CD14-positive monocyte (primary cell): ENCODE data around the gene RHOT2. TPM values are rescaled to one million over a fixed set of nuclear protein-coding genes. Genes with fewer than 3 reads are reported as not detected.

ENCODE experiments used
- DNase-seq, 3 donors: peaks; one replicate each; pipeline ENCODE4 v3.0.0-alpha.2; 2011 to 2022
- H2AFZ ChIP-seq: 2 replicates; pipeline ENCODE4 v1.6.0; 2012; ENCODE audit warnings: mild to moderate bottlenecking, low read depth, low read length, inconsistent platforms; ENCODE audit not compliant: insufficient read depth, poor library complexity, severe bottlenecking
- H3K27ac ChIP-seq, 2 donors: 1 replicate in 1 of 2; 2 replicates in 1 of 2; pipeline ENCODE4 v1.5.1; 2012 to 2013; ENCODE audit warnings: low read length in 2 of 2, control low read depth in 1 of 2, inconsistent platforms in 1 of 2, low read depth in 1 of 2, mild to moderate bottlenecking in 1 of 2
- H3K27me3 ChIP-seq, 2 donors: one replicate each; pipeline versions ENCODE4 v1.6.0 to v1.6.1; 2011 to 2013; ENCODE audit warnings: low read length in 2 of 2; ENCODE audit not compliant: control insufficient read depth in 2 of 2, insufficient read depth in 2 of 2
- H3K36me3 ChIP-seq, 2 donors: replicated peaks in 1 of 2; 1 replicate in 1 of 2; 2 replicates in 1 of 2; pipeline versions ENCODE4 v1.5.1 to v1.6.1; 2012 to 2013; ENCODE audit warnings: low read length in 2 of 2, control low read depth in 1 of 2, inconsistent platforms in 1 of 2, mild to moderate bottlenecking in 1 of 2; ENCODE audit not compliant: insufficient read depth in 2 of 2, control insufficient read depth in 1 of 2
- H3K4me1 ChIP-seq, 2 donors: 1 replicate in 1 of 2; 2 replicates in 1 of 2; pipeline versions ENCODE4 v1.5.1 to v1.6.1; 2012 to 2013; ENCODE audit warnings: low read length in 2 of 2, control low read depth in 1 of 2, inconsistent platforms in 1 of 2, mild to moderate bottlenecking in 1 of 2, moderate library complexity in 1 of 2; ENCODE audit not compliant: insufficient read depth in 2 of 2, control insufficient read depth in 1 of 2
- H3K4me2 ChIP-seq: replicated peaks from 2 replicates; pipeline ENCODE3; 2012; ENCODE audit warnings: low read length, moderate library complexity, mild to moderate bottlenecking; ENCODE audit not compliant: poor library complexity, severe bottlenecking; ENCODE audit errors: extremely low read depth
- H3K4me3 ChIP-seq, 3 experiments: fragments of 200-600 bp in 1 of 3; sonication (generic) in 1 of 3; replicated peaks in 1 of 3; 1 replicate in 2 of 3; 2 replicates in 1 of 3; pipeline ENCODE4 v1.5.1; 2011 to 2013; ENCODE audit warnings: low read length in 3 of 3, mild to moderate bottlenecking in 3 of 3, control low read depth in 2 of 3, low read depth in 2 of 3, inconsistent platforms in 1 of 3, moderate library complexity in 1 of 3
- H3K79me2 ChIP-seq: 2 replicates; pipeline ENCODE4 v1.6.0; 2012; ENCODE audit warnings: mild to moderate bottlenecking, control low read depth, inconsistent platforms, low read length, moderate library complexity; ENCODE audit not compliant: insufficient read depth
- H3K9ac ChIP-seq: 2 replicates; pipeline ENCODE4 v1.6.0; 2017; ENCODE audit warnings: low read length, mild to moderate bottlenecking; ENCODE audit not compliant: insufficient read depth, poor library complexity, severe bottlenecking
- H3K9me3 ChIP-seq, 2 donors: replicated peaks in 1 of 2; 1 replicate in 1 of 2; 2 replicates in 1 of 2; pipeline versions ENCODE4 v1.5.1 to v1.6.1; 2012 to 2013; ENCODE audit warnings: low read length in 2 of 2, control low read depth in 1 of 2; ENCODE audit not compliant: control insufficient read depth in 1 of 2, insufficient read depth in 1 of 2
- H4K20me1 ChIP-seq: 2 replicates; pipeline ENCODE4 v1.6.0; 2012; ENCODE audit warnings: mild to moderate bottlenecking, low read length, control low read depth, moderate library complexity; ENCODE audit not compliant: insufficient read depth
- H3K27ac Mint-ChIP-seq, 7 donors: one replicate each; pipeline ENCODE4 v1.8.0; 2020; ENCODE audit warnings: mild to moderate bottlenecking in 7 of 7, mixed read lengths in 7 of 7, moderate library complexity in 6 of 7, inconsistent platforms in 2 of 7
- H3K27me3 Mint-ChIP-seq, 3 donors: one replicate each; pipeline ENCODE4 v1.8.0; 2021 to 2022; ENCODE audit warnings: low read depth in 3 of 3, mild to moderate bottlenecking in 3 of 3, mixed read lengths in 3 of 3, moderate library complexity in 3 of 3, inconsistent platforms in 1 of 3
- H3K36me3 Mint-ChIP-seq, 2 donors: one replicate each; pipeline ENCODE4 v1.8.0; 2020; ENCODE audit warnings: mixed read lengths in 2 of 2, inconsistent platforms in 1 of 2, mild to moderate bottlenecking in 1 of 2
- H3K4me1 Mint-ChIP-seq: one replicate; pipeline ENCODE4 v1.8.0; 2020; ENCODE audit warnings: mild to moderate bottlenecking, mixed read lengths
- H3K4me3 Mint-ChIP-seq, 2 donors: one replicate each; pipeline ENCODE4 v1.8.0; 2020; ENCODE audit warnings: mild to moderate bottlenecking in 2 of 2, mixed read lengths in 2 of 2, moderate library complexity in 1 of 2
- H3K9me3 Mint-ChIP-seq, 7 donors: one replicate each; pipeline ENCODE4 v1.8.0; 2020 to 2022; ENCODE audit warnings: mixed read lengths in 7 of 7, mild to moderate bottlenecking in 6 of 7, moderate library complexity in 6 of 7, inconsistent platforms in 2 of 7
- WGBS: methylation state at CpG from one replicate; pipeline ENCODE4 v1.1.5; 2013; ENCODE audit warnings: missing lambda C conversion rate; ENCODE audit not compliant: insufficient coverage; 5-methylcytosine and 5-hydroxymethylcytosine counted together
- intact Hi-C, 2 donors: fragments of 100-400 bp; cut with micrococcal nuclease; formaldehyde crosslinking; loops; one replicate each; pipeline versions ENCODE4 v1.15.0 to v1.15.1; 2023
- polyA plus RNA-seq, 3 donors: library from polyadenylated mRNA; depleted of rRNA in 1 of 3; unstranded in 2 of 3; stranded (reverse) in 1 of 3; fragments of 300-500 nt in 2 of 3; fragments of >200 nt in 1 of 3; fragmentation: Illumina TruSeq in 2 of 3; gene quantifications; 1 replicate in 2 of 3; 2 replicates in 1 of 3; pipeline ENCODE4 v1.2.3, GENCODE V29; 2012 to 2021
- TF ChIP-seq, protein P1 (sequence below): fragments of 200-600 bp; IDR thresholded peaks from one replicate; pipeline ENCODE4 v1.8.0; 2022; ENCODE audit warnings: antibody characterized with exemption, mild to moderate bottlenecking

The RHOT2 gene
- polyA plus RNA-seq, 3 donors: 25.4 to 276 (median 26.3) TPM

DNA sequence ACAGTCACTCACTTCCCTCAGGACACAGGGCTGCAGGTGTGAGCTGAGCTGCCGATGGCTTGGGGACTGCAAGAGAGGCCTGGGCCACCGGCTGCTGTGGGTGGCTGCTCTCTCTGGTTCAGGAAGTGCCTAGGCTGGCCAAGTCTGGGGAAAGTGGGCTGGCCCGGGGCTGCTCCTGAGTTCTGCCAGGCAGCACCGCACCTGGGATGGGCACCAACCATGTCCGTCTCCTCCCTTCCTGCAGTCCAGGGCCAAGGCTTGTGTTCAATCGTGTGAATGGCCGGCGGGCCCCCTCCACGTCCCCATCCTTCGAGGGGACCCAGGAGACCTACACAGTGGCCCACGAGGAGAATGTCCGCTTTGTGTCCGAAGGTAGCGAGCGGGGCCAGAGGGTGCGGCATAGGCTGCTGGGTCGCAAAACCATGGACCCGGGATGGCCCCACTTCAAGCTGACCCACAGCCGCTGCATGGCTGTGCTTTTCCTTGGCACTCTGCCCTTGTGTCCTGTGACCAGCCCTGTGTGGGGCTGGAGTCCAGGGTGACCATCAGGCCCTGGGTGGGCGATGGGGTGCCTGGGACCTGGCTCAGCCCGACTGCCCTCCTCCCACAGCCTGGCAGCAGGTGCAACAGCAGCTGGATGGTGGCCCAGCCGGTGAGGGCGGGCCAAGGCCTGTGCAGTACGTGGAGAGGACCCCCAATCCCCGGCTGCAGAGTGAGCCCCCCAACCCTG is 20.6 kb upstream of the RHOT2 start:
- H3K4me2 ChIP-seq: peak overlapping the region; percentile 85
- Mint-ChIP-seq H3K27ac (no peak overlapping the region), H3K4me3 (no peak overlapping the region), H3K4me1 (peaks cover 47% of the 10 kb centered on the region), H3K27me3 (peaks cover 0 to 3% (median 0%) of the 10 kb centered on the region in 3 donors), H3K36me3 (peaks cover 5 to 15% of the 10 kb centered on the region in 2 donors), H3K9me3 (peaks cover 0 to 2% (median 0%) of the 10 kb centered on the region in 7 donors)
- peaks cover 33 to 55% of the 10 kb centered on the region in 2 donors for H3K4me1 ChIP-seq
- WGBS: 93% methylated on average over 20 of the region's 25 CpGs
- H3K9ac ChIP-seq: no peak overlapping the region
- peaks cover 24% of the 10 kb centered on the region for H3K79me2 ChIP-seq
- no peak overlapping the region for H3K27ac ChIP-seq
- peaks cover 49% of the 10 kb centered on the region for H4K20me1 ChIP-seq
- no peak overlapping the region for H3K4me3 ChIP-seq
- no peak overlapping the region for H2AFZ ChIP-seq
- no peak for DNase-seq
- TF ChIP-seq, protein P1, sequence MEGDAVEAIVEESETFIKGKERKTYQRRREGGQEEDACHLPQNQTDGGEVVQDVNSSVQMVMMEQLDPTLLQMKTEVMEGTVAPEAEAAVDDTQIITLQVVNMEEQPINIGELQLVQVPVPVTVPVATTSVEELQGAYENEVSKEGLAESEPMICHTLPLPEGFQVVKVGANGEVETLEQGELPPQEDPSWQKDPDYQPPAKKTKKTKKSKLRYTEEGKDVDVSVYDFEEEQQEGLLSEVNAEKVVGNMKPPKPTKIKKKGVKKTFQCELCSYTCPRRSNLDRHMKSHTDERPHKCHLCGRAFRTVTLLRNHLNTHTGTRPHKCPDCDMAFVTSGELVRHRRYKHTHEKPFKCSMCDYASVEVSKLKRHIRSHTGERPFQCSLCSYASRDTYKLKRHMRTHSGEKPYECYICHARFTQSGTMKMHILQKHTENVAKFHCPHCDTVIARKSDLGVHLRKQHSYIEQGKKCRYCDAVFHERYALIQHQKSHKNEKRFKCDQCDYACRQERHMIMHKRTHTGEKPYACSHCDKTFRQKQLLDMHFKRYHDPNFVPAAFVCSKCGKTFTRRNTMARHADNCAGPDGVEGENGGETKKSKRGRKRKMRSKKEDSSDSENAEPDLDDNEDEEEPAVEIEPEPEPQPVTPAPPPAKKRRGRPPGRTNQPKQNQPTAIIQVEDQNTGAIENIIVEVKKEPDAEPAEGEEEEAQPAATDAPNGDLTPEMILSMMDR: no peak
- intact Hi-C loops: no loop called here
- H3K36me3 ChIP-seq: no peaks in the 10 kb centered on the region
- no peaks in the 10 kb centered on the region for H3K27me3 ChIP-seq
- H3K9me3 ChIP-seq: no peaks in the 10 kb centered on the region

DNA sequence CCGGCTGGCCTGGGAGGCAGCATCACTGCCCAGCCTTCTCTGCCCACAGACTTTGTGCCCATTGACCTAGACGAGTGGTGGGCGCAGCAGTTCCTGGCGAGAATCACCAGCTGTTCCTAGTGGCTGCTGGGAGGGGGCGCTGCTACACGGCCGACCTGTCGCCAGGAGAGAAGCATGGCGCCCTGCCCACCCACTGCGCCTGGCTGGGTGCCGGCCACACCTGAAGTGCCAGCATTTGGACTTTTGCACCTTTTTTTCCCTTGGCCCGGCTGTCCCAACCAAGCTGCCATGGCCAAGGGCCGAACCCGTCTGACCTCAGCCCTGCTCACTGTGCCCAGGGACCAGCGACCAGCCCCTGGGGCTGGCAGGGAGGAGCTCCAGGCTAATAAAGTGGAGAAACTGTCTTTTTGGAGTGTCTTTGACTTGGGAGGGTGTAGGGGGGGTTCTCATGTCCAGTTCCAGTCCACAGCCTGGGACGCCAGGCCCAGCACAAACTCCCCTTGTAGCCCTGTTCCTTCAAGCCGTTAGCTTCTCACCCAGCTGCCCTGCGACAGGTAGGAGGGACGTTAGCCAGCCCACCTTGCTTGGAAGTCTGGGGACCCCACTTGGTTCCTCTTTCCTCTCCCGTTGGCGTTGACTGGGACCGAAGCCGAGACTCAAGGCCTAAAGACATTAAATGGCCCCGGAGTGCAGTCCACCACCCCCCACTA is 19.7 kb upstream of the RHOT2 start:
- H3K9ac ChIP-seq: peak overlapping the region; percentile 85
- no peaks in the 10 kb centered on the region for H3K9me3 ChIP-seq
- Mint-ChIP-seq H3K27me3 (peaks cover 0 to 3% (median 0%) of the 10 kb centered on the region in 3 donors), H3K9me3 (peaks cover 0 to 2% (median 0%) of the 10 kb centered on the region in 7 donors), H3K27ac (peak overlapping the region; percentile 72 to 91 (median 87)), H3K36me3 (peaks cover 5 to 15% of the 10 kb centered on the region in 2 donors), H3K4me1 (peaks cover 39% of the 10 kb centered on the region), H3K4me3 (peak overlapping the region; percentile 73 to 85)
- H3K4me3 ChIP-seq: peak overlapping the region; percentile 36 to 79 (median 67)
- no peaks in the 10 kb centered on the region for H3K27me3 ChIP-seq
- peaks cover 17% of the 10 kb centered on the region for H3K79me2 ChIP-seq
- H3K27ac ChIP-seq: peak overlapping the region; percentile 82 to 90
- intact Hi-C loops: no loop called here
- DNase-seq: peak in 2 of 3 donors; percentile 17 to 40
- peaks cover 24 to 46% of the 10 kb centered on the region in 2 donors for H3K4me1 ChIP-seq
- H3K36me3 ChIP-seq: no peaks in the 10 kb centered on the region
- WGBS: 46% methylated on average over 19 of the region's 24 CpGs
- H4K20me1 ChIP-seq: peaks cover 43% of the 10 kb centered on the region
- TF ChIP-seq, protein P1: peak; percentile 49
- H3K4me2 ChIP-seq: peak overlapping the region; percentile 85
- H2AFZ ChIP-seq: peak overlapping the region; percentile 94
